Activated CD8-positive, alpha-beta memory T cell treated with anti-CD3 and anti-CD28 coated beads for 36 hours (primary cell): ENCODE measurements around the gene ANKRD7. TPM values are rescaled to one million over a fixed set of nuclear protein-coding genes. Genes with fewer than 3 reads are reported as not detected.
"Not testable (repeated sequence)": the region's sequence is repeated elsewhere in the genome, so short reads cannot be mapped to it uniquely, and the experiment has no call there.

Source experiments
- CTCF ChIA-PET: fragments of 350-600 bp; sonication (Branson Sonifier 250); formaldehyde crosslinking; loops from one replicate; lab custom pipeline; 2021; ENCODE audit warnings: antibody characterized with exemption; lab: Charles Lee
- POLR2A ChIA-PET: fragments of 350-600 bp; sonication (Branson Sonifier 250); formaldehyde crosslinking; loops from one replicate; lab custom pipeline; 2021; ENCODE audit warnings: antibody characterized with exemption; lab: Charles Lee
- total RNA-seq, 2 experiments: library from RNA; stranded (reverse); gene quantifications; one replicate each; pipeline ENCODE4 v1.2.3, GENCODE V29; 2021

Gene ANKRD7
- total RNA-seq, 2 experiments from 2014 or later, result 0.90 to 1.3 TPM

DNA sequence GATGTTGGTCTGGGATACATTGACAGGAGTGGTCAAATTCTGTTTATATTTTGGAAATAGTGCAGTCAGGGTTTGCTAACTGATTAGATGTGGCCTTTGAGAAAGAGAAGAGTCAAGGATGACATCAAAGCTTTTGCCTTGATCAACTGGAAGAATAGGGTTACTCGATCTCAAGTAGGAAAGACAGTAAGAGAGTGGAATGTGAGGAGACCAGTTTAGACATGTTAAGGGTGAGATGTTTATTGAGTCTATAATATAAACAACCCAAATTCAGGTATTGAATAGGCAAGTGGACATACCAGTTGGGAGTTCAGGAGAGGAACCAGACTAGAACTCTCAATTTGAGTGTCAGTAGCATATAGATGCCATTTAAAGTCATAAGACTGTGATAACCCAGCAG lies 1.9 kb upstream of the ANKRD7 start:
- ChIA-PET POLR2A (no interaction called here), CTCF (no interaction called here)

DNA sequence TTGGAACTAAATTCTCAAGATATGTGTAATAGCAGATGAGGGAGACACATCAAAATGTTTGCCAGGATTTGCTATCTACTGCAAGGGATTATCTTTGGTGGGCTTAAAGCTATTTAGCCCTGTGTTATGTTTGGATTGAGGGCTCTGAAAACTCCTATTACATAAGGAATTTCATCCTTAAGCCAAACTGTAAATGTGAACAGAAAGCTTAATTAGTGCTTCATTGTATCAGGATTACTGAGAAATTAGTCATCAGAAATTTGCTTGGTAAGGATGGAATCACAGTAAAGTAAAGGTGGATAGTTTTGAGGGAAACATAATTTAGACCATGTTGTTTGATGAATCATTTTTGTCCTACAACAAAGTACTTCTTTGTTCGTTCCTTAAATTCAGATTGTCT lies 8.3 kb downstream of the ANKRD7 start:
- ChIA-PET CTCF (no interaction called here), POLR2A (no interaction called here)

DNA sequence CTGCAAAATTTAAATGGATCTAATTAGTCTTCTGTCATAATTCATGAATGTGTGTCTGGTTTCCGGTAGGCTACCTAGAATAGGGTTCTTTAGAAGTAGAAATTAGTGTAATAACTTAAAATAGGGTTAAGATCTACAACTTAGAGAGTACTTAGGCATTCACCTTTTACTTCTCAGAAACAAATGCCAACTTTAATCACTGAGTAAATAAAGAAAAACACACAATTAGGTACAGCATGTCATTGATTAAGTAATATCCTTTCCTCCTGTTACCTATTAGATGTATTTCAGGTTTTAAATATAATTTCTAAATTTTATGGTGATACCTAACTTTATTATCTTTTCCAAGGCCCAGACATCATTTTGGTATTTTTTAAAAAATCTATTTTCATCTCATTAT lies 9.3 kb downstream of the ANKRD7 start:
- POLR2A ChIA-PET, result no interaction called here
- CTCF ChIA-PET, result no interaction called here

DNA sequence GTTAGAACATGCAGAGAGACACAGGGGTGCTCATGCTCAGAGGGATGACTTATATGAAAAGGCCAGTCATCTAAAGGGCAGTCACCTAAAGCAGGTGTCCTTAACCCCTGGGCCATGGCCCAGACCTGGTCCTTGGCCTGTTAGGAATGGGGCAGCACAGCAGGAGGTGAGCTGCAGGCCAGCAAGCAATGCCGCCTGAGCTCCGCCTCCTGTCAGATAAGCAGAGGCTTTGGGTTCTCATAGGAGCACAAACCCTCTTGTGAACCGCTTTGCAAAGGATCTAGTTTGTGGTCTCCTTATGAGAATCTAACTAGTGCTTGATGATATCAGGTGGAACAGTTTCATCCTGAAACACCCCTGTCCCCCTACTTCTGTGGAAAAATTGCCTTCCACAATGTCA lies 14.5 kb downstream of the ANKRD7 start:
- POLR2A ChIA-PET, result no interaction called here
- CTCF ChIA-PET, result no interaction called here

DNA sequence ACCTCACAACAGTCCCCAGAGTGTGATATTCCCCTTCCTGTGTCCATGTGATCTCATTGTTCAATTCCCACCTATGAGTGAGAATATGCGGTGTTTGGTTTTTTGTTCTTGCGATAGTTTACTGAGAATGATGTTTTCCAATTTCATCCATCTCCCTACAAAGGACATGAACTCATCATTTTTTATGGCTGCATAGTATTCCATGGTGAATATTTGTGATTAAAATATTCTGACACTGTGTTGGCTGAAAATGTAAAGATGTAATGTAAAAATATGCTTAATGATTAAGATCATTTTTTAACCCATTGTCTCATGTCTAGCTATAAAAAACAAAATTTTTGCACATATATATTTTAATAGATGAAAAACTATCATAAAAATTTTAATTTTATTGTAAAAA lies 15.8 kb downstream of the ANKRD7 start:
- POLR2A ChIA-PET, result not testable (repeated sequence)
- CTCF ChIA-PET, result interaction anchor here (1.1 kb wide), 1 partner anchor 1252 kb away, joined by 4 read pairs; no protein-coding TSS in a partner anchor

DNA sequence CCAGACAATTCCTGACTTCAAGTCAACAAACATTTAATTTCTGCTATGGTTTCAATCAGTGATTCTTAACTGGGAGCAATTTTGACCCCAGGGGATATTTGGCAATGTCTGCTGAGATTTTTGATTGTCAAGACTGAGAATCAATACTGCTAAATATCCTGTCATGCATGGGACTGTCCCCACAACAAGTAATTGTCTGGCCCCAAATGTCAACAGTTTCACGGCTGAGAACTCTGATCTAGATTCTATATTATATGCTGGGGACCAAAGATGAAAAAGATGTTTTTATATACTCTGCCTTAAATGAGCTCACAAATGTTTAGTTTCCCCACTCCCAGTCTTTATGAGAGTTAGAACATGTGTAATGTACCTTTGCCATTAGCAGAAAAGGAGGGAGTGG lies 19.2 kb downstream of the ANKRD7 start:
- POLR2A ChIA-PET, result no interaction called here
- CTCF ChIA-PET, result no interaction called here

DNA sequence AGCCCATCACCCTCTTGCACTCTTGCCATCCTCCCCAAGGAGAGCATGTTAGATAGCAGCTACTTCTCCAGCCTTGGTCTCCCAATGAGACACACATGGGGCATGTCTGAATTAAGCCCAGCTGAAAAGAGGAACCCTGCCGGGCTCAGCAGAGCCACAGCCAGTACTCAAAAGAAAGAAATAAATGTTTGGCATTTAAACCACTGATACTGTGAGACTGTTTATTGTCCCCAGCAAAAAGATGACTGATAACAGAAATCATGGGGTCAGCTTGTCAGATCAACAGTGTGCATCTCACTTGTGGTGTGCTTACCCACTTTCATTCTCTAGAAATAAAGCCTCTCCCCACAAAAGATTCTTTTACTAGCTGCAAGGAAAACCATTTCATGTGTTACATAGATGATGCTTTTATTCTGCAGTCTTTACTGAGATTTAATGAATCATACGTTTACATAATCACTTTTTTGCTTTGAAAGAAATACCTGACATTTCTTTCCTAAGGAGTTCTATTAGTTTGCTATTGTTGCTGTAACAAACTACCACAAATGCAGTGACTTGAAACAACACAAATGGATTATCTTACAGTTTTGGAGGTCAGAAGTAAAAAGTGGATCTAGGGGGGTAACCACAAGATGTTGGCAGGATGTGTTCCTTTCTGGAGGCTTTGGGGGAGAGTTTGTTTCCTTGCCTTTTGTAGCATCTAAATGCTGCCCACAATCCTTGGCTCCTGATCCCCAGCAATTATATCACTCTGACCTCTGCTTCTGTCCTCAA lies 20.9 kb downstream of the ANKRD7 start:
- POLR2A ChIA-PET, result no interaction called here
- CTCF ChIA-PET, result no interaction called here

DNA sequence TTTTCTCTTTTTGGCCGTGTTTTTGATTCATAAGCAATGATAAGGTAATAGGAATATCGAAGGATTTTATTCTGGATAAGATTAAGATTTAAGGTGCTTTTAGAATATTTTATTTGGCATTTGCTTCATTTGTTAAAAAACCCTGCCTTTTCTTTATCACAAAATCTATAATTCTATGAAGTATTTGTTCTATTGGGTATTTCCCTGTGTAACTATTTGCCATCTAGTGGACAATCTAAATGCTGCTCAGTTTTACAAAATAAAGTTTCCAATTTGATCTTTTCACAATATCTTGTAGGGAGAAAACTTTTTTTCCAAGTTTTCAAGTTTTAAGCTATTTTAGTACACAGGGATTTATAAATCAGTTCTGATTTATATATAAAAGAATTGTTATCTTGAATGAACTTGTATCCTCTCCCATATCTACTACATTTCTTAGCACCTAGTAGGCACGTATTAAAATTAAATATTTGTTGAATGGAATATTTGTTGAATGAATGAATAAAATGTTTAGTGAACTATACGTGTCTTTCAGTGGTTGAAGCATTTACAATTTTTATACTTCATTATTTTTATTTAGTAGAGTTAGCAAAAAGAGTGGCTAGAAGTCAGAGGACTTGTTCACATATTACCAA lies 26.5 kb downstream of the ANKRD7 start:
- CTCF ChIA-PET, result no interaction called here
- POLR2A ChIA-PET, result no interaction called here

DNA sequence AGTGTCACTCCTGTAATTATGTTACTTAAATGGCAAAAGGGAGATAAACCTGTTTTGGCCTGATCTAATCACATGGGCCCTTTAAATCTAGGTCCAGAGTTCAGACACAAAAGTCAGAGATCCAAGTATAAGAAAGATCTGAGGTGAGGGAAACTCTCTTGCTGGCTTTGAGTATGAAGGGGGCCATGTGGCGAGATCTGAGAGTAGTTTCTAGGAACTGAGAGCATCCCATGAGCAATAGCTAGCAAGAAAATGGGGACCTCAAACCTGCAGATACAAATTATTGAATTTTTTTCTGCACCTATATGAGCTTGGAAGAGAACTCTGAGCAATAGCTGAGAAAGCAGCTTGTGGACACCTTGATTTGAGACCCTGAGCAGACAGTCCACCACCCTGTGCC lies 27.6 kb downstream of the ANKRD7 start:
- ChIA-PET CTCF (no interaction called here), POLR2A (no interaction called here)

DNA sequence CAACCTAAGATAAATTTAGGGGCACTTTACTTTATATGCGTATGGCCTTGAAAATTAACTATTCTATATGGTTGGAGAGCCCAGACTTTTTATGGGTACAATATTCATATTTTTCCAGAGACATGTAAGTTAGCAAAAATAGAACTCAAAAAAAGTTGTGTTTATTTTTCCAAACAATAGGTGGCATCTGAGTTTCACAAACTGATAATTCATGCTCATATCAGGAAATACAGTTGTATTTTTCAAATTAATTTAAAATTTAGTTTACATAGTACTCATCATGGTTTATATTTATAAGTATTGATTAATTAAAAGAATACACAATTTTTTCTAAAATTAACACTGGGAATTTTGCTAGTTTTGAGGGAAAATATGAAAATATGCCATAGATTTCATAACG lies 34.6 kb downstream of the ANKRD7 start:
- POLR2A ChIA-PET, result no interaction called here
- CTCF ChIA-PET, result no interaction called here

DNA sequence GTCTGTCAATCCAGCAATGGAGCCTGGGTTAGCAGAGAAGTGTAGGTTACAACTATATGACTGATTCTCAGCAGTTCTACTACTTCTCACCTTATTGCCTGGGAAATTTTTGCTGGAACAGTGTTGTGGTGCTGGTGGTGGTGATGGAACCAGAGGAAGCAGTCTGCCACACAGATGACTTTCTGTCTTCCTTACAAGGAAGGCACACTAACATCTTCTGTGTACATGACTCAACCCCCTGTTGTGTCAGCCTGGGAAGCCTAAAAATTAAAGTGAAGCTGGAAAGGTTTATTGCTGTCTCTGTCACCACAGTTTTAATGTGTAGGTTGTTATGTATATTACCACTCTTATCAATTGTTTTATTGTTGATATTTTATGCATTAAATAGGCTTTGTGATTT lies 40.3 kb downstream of the ANKRD7 start:
- ChIA-PET CTCF (no interaction called here), POLR2A (no interaction called here)

DNA sequence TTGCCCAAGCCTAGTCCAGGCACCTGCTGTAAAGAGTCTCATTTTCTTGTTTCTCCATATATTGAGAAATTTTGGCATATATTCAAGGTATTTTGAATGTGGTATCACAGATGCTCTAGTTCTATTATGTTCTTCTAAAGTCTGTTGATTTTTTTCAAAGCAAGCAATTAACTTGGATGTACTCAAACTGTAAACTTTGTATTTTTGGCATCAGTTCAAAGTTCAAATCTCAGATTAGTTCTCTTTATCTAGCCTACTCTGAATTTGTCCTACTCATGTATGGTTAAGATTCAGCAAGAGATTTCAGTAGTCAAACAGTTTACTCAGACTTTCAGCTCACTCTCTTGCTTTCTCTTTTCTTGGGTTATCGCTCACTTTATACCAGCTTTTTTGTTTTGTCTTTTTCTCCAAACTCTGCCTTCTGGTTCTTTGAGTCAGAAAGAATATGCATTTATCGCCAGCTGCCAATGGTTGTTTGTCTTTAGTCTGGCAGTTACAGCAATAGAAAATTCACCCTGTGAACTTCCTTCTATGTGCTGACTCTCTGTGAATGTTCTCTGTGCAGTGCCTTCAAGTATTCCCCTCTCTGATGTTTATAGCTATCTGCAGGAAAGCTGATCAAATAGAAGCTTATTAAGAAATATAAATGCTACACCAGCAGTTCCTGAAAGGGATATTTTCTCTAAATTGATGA lies 56.0 kb downstream of the ANKRD7 start:
- ChIA-PET POLR2A (no interaction called here), CTCF (no interaction called here)

DNA sequence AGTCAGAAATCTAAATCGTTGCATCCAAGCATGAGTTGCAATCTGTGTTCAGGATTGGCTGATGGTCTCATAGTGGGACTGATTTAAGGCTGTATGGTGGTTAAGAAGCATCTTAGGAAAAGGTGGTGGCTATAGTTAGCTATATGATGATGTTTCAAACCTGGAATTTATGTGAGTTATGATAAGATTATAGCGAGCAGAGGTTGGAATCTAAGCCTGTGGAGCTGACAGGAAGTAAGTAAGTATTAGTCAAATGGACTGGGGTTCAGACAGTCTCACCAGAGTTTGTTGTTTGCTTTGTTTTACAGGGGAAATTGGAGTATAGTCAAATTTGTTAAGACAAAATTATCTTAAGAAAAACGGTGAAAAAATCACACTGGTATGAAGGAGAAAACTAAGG lies 56.7 kb downstream of the ANKRD7 start:
- POLR2A ChIA-PET, result no interaction called here
- CTCF ChIA-PET, result no interaction called here

DNA sequence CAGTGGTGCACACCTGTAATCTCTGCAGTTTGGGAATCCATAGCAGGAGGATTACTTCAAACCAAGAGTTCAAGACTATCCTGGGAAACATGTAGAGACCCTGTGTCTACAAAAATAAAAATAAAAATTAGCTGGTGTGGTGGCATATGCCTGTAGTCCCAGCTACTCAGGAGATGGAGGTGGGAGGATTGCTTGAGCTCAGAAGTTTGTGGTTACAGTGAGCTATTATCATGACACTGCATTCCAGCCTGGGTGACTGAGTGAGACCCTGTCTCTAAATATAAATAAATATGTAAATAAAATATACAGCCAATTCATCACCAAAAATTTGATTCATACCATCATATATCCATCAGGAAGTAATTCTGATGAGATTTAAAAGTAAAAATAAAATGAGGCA lies 60.9 kb downstream of the ANKRD7 start:
- ChIA-PET POLR2A (no interaction called here), CTCF (no interaction called here)

DNA sequence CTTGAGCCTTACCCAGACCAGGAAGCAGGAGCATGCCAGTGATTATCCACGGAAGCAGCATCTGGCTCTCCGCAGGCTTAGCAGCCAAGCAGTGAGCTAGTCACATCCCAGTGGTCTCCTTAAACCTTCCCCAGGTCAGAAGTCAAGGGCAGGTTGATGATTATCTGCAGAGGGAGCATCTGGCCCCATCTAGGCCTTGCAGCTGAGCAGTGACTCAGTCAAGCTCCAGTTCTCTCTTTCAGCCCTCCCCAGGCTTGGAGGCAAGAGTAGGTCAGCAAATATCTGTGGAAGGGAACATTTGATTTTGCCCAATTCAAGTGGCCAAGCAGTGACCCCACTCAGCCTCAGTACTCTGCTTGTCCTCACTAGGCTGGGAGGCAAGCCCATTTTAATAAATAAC lies 61.6 kb downstream of the ANKRD7 start:
- POLR2A ChIA-PET, result no interaction called here
- CTCF ChIA-PET, result no interaction called here

DNA sequence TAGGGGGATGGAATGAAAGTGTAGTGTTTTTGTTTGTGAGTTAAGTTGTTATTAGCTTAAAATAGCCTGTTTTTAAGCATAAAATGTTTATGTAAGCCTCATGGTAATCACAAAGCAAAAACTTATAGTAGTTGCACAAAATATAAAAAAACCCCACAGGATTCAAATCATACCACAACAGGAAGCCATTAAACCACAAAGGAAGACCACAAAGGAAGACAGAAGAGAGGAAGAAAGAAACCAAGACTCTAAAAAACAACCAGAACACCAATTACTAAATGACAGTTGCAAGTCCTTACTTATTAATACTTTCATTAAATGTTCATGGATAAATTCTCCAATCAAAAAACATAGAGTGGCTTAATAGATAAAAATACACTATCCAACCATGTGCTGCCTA lies 63.6 kb downstream of the ANKRD7 start:
- POLR2A ChIA-PET, result no interaction called here
- CTCF ChIA-PET, result no interaction called here

DNA sequence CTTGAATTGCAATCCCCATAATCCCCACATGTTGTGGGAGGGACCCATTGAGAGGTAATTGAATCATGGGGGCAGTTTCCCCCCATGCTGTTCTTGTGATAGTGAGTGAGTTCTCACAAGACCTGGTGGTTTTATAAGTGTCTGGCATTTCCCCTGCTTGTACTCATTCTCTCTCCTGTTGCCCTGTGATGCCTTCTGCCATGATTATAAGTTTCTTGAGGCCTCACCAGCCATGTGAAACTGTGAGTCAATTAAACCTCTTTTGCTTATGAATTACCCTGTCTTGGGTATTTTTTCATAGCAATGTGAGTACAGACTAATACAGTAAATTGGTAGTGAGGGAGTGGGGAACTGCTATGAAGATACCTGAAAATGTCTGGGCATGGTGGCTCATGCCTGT lies 65.0 kb downstream of the ANKRD7 start:
- ChIA-PET POLR2A (no interaction called here), CTCF (no interaction called here)
